Measurements from ENCODE around the gene TFF1. TPM values are rescaled to one million over a fixed set of nuclear protein-coding genes. Genes with fewer than 3 reads are reported as not detected.

Gene TFF1
- total RNA-seq, 1 donor from 2014 or later, result not detected

GRCh38 chr21:42379426-42380215 lies 13.3 kb upstream of the TFF1 start:
- peaks cover 64% of the 10 kb centered on the region for H3K27me3 ChIP-seq (ENCODE audit: low read depth)
- TF ChIP-seq, protein P1, sequence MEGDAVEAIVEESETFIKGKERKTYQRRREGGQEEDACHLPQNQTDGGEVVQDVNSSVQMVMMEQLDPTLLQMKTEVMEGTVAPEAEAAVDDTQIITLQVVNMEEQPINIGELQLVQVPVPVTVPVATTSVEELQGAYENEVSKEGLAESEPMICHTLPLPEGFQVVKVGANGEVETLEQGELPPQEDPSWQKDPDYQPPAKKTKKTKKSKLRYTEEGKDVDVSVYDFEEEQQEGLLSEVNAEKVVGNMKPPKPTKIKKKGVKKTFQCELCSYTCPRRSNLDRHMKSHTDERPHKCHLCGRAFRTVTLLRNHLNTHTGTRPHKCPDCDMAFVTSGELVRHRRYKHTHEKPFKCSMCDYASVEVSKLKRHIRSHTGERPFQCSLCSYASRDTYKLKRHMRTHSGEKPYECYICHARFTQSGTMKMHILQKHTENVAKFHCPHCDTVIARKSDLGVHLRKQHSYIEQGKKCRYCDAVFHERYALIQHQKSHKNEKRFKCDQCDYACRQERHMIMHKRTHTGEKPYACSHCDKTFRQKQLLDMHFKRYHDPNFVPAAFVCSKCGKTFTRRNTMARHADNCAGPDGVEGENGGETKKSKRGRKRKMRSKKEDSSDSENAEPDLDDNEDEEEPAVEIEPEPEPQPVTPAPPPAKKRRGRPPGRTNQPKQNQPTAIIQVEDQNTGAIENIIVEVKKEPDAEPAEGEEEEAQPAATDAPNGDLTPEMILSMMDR (IDR thresholded peaks at IDR 0.05; ENCODE audit: borderline replicate concordance), result no peak
- no peak for DNase-seq
- H3K27ac ChIP-seq (replicated peaks), result no peak overlapping the region
- H3K9me3 ChIP-seq (replicated peaks), result peaks cover 19% of the 10 kb centered on the region
- intact Hi-C loops (cut with micrococcal nuclease), result no loop called here
- H3K4me1 ChIP-seq, result no peaks in the 10 kb centered on the region
- H3K36me3 ChIP-seq, result no peaks in the 10 kb centered on the region
- H3K4me3 ChIP-seq, result no peak overlapping the region

- H3K4me3 ChIP-seq, result no peak overlapping the region
- TF ChIP-seq, protein P1 (IDR thresholded peaks at IDR 0.05; ENCODE audit: borderline replicate concordance), result no peak
- intact Hi-C loops (cut with micrococcal nuclease), result no loop called here
These were observed 12.1 kb upstream of the TFF1 start for GRCh38 chr21:42378418-42378817.

DNA sequence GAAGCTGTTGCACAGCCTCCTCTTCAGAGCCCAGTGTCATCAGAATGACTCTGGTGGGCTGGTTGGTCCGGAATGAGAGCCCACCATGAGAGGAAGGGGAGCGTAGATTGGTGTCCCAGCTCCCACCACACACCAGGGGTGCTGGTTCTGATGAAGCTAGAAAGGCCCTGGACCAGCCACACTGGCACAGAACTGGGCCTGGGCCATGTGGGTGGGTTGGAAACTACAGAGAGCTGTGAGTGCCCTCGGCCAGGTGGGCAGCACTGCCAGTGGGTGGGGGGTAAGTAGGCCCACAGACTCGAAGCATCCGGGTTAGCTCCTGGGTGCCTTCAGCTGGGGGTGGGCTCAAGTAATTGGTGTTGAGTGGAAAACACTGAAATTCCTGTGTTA lies 11.6 kb upstream of the TFF1 start:
- H3K4me3 ChIP-seq, result no peak overlapping the region
- H3K9me3 ChIP-seq (replicated peaks), result peaks cover 19% of the 10 kb centered on the region
- no peaks in the 10 kb centered on the region for H3K36me3 ChIP-seq
- H3K4me1 ChIP-seq, result no peaks in the 10 kb centered on the region
- TF ChIP-seq, protein P1 (IDR thresholded peaks at IDR 0.05; ENCODE audit: borderline replicate concordance), result no peak
- DNase-seq, result no peak
- intact Hi-C loops (cut with micrococcal nuclease), result no loop called here
- no peak overlapping the region for H3K27ac ChIP-seq (replicated peaks)
- peaks cover 67% of the 10 kb centered on the region for H3K27me3 ChIP-seq (ENCODE audit: low read depth)

More at GRCh38 chr21:42378418-42378817, 12.1 kb upstream of the TFF1 start:
- Histone ChIP-seq H3K36me3 (no peaks in the 10 kb centered on the region), H3K4me1 (no peaks in the 10 kb centered on the region), H3K27ac (replicated peaks) (no peak overlapping the region), H3K9me3 (replicated peaks) (peaks cover 19% of the 10 kb centered on the region), H3K27me3 (ENCODE audit: low read depth) (peaks cover 67% of the 10 kb centered on the region)
- DNase-seq, result no peak

DNA sequence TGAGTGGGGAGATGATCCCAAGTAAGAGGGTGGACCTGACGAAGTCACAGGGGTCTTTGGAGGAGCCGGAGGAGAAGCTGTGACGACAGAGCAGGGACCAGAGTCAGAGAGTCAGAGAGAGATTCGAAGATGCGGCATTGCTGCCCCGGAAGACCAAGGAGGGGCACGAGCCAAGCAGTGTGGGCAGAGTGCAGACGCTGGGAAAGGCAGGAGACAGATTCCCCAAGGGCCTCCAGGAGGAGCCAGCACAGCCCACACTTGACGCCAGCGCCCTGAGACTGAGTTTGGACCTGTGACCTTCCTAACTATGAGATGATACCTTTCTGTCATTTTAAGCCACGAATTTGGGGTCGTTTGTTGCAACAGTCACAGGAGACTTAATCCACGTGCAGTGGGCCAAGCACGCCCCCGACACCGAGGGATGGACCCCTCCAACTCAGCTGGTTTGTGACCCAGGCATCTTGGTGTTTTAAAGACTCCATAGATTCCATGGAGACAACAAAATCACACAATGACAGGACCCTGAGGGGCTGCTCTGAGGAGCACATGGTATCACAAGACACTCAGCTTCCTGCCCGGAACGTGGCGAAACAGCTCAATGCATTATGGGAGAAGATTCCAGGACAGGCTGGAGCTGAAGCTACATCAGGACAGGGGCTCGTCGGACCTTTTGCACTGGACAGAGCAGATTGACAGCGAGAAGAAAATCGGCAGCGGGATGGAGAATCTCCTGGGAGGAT lies 11.0 kb upstream of the TFF1 start:
- no peak for DNase-seq

GRCh38 chr21:42376338-42376982 lies 10.1 kb upstream of the TFF1 start:
- no peak overlapping the region for H3K4me3 ChIP-seq
- H3K27me3 ChIP-seq (ENCODE audit: low read depth), result peaks cover 66% of the 10 kb centered on the region
- no peak overlapping the region for H3K27ac ChIP-seq (replicated peaks)
- intact Hi-C loops (cut with micrococcal nuclease), result no loop called here
- H3K36me3 ChIP-seq, result no peaks in the 10 kb centered on the region
- peaks cover 6% of the 10 kb centered on the region for H3K9me3 ChIP-seq (replicated peaks)
- TF ChIP-seq, protein P1 (IDR thresholded peaks at IDR 0.05; ENCODE audit: borderline replicate concordance), result no peak
- no peaks in the 10 kb centered on the region for H3K4me1 ChIP-seq
- no peak for DNase-seq

More for the DNA sequence above, 11.0 kb upstream of the TFF1 start:
- intact Hi-C loops (cut with micrococcal nuclease), result no loop called here
- Histone ChIP-seq H3K4me1 (no peaks in the 10 kb centered on the region), H3K27me3 (ENCODE audit: low read depth) (peaks cover 66% of the 10 kb centered on the region), H3K4me3 (no peak overlapping the region), H3K9me3 (replicated peaks) (peaks cover 15% of the 10 kb centered on the region), H3K36me3 (no peaks in the 10 kb centered on the region), H3K27ac (replicated peaks) (no peak overlapping the region)
- TF ChIP-seq, protein P1 (IDR thresholded peaks at IDR 0.05; ENCODE audit: borderline replicate concordance), result no peak

Measured in left ventricle myocardium inferior (tissue), 1 donor.